ENCODE data around the gene GLT8D2.
"Not testable (repeated sequence)": the region's sequence is repeated elsewhere in the genome, so short reads cannot be mapped to it uniquely, and the experiment has no call there.

The GLT8D2 gene

GRCh38 chr12:104050436-104050835 lies 449 bp upstream of the GLT8D2 start:
- no peak for DNase-seq

DNA sequence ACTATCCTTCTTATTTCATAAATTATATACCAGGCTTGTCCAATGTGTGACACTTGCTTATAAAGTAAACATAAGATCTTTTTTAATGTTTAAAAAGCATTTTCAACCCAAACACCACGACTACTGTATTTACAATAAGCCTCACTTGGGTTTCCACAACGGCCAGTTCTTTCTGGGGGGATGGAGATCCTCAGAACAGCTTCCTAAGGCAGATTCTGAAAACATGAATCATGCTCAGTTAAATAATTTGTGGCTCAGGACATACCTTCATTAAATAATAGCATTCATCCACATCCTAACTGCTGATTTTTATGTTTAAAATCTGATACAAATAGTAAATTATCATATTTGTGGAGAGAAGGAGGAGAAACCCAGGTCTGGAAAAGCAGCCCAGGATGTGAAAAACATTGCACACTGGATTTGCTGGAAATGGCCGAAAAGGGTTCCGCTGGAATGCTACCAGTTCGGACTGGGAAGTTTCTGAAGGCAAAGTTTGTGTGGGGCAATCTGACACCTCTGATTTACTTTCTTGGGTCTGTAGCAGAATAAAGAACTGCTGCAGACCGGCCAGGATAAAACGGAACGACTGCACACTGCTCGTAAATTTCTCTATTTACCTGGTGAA lies 597 bp downstream of the GLT8D2 start:
- DNase-seq, result no peak

- no peak for DNase-seq
Observed at GRCh38 chr12:104048811-104049210, 1.2 kb downstream of the GLT8D2 start.

- no peak for DNase-seq
Observed at GRCh38 chr12:104048162-104048561, 1.8 kb downstream of the GLT8D2 start.

- DNase-seq, result no peak
Observed at GRCh38 chr12:104046306-104046705, 3.7 kb downstream of the GLT8D2 start.

- no peak for DNase-seq
Observed at GRCh38 chr12:104044158-104044557, 5.8 kb downstream of the GLT8D2 start.

- no peak for DNase-seq
Observed at GRCh38 chr12:104042580-104042979, 7.4 kb downstream of the GLT8D2 start.

- DNase-seq, result not testable (repeated sequence)
Observed at GRCh38 chr12:104039769-104040168, 10.2 kb downstream of the GLT8D2 start.

DNA sequence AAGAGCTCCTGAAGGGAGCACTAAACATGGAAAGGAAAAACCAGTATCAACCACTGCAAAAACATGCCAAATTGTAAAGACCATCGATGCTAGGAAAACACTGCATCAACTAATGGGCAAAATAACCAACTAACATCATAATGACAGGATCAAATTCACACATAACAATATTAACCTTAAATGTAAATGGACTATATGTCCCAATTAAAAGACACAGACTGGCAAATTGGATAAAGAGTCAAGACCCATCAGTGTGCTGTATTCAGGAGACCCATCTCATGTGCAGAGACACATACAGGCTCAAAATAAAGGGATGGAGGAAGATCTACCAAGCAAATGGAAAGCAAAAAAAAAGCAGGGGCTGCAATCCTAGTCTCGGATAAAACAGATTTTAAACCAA lies 13.8 kb downstream of the GLT8D2 start:
- not testable (repeated sequence) for DNase-seq

DNA sequence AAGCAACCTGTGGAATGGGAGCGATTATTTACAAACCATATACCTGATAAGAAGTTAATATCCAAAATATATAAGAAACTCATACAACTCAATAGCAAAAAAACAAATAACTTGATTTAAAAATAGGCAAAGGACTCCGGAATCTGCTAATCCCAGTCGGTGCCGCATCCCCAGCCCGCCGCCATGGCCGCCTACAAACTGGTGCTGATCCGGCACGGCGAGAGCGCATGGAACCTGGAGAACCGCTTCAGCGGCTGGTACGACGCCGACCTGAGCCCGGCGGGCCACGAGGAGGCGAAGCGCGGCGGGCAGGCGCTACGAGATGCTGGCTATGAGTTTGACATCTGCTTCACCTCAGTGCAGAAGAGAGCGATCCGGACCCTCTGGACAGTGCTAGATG lies 19.4 kb downstream of the GLT8D2 start:
- DNase-seq, result not testable (repeated sequence)

- DNase-seq, result no peak
Observed at GRCh38 chr12:104026841-104027599, 23.0 kb downstream of the GLT8D2 start.

DNA sequence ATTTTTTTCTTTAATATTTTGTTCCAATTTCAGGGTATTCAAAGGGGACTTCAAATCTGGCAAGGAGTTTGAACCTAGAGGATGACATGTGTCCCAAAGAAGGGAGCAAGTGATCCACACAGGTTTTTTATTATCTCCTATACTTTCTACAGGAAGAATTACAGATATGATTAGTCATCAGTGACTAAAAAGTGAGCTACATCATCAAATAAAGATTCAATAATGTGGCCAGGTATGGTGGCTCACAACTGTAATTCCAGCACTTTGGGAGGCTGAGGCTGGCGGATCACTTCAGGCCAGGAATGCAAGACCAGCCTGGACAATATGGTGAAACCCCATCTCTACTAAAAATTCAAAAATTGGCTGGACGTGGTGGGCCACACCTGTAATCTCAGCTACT lies 24.2 kb downstream of the GLT8D2 start:
- no peak for DNase-seq

- DNase-seq, result no peak
Observed at GRCh38 chr12:104024348-104024747, 25.6 kb downstream of the GLT8D2 start.

- no peak for DNase-seq
Observed at GRCh38 chr12:104023710-104024109, 26.3 kb downstream of the GLT8D2 start.

DNA sequence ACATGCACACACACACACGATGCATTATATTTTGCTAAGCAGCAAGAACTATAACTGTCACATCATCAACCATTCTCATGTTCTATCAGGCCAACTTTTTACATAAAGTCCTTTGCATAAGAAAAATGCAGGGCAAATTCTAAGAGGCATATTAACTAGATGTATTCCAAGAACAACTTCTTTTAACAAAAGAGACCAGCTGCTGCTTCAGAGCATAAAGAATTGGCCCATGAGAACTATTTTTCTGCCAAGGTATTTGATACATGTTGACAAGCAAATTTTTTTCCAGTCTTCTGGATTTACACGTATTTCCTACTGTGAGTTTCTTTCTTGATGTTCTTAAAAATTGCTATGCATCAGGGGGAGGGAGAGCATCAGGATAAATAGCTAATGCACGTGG lies 27.2 kb downstream of the GLT8D2 start:
- DNase-seq, result no peak

GRCh38 chr12:104021862-104022261 lies 28.1 kb downstream of the GLT8D2 start:
- not testable (repeated sequence) for DNase-seq

GRCh38 chr12:104012331-104012730 lies 37.7 kb downstream of the GLT8D2 start:
- no peak for DNase-seq

GRCh38 chr12:104011253-104011652 lies 38.7 kb downstream of the GLT8D2 start:
- no peak for DNase-seq

- DNase-seq, result no peak
Observed at GRCh38 chr12:104010606-104011169, 39.3 kb downstream of the GLT8D2 start.

GRCh38 chr12:104010121-104010520 lies 39.9 kb downstream of the GLT8D2 start:
- no peak for DNase-seq

- DNase-seq, result no peak
Observed at GRCh38 chr12:104006929-104007328, 43.1 kb downstream of the GLT8D2 start.

DNA sequence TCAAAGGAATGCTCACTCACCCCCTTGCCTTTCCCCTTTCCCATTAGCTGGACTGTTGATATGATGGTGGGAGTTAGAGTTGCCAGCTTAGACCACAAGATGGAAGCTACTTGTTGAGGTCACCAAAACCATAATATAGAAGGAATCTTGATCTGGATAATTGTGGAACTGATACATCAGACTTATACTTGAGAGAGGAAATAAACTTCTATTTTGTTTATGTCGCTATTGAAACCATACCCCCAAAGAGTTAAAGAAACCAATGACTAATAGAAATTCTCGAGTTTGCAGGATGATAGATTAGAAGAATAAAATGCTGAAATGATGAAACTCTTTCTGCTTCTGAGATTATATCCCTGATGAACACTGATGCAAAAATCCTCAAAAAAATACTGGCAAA lies 46.4 kb downstream of the GLT8D2 start:
- DNase-seq, result no peak

- DNase-seq, result no peak
Observed at GRCh38 chr12:104002686-104003085, 47.3 kb downstream of the GLT8D2 start.

- DNase-seq, result no peak
Observed at GRCh38 chr12:104000807-104001434, 49.1 kb downstream of the GLT8D2 start.

Data from suppressor macrophage (primary cell).